HG03442 (cell line): ENCODE data around the gene SH3PXD2A.

ENCODE experiments used
- ATAC-seq: cut with Tn5 transposase; IDR thresholded peaks from one replicate; pipeline ENCODE4 v1.9.1; 2021; ENCODE audit warnings: mild to moderate bottlenecking, moderate library complexity; ENCODE audit not compliant: unreplicated experiment

The SH3PXD2A gene

GRCh38 chr10:103692952-103693811 lies 162.2 kb downstream of the SH3PXD2A start:
- no peak for ATAC-seq

- ATAC-seq: peak; percentile 54
Observed at GRCh38 chr10:103692436-103692951, 162.9 kb downstream of the SH3PXD2A start.

DNA sequence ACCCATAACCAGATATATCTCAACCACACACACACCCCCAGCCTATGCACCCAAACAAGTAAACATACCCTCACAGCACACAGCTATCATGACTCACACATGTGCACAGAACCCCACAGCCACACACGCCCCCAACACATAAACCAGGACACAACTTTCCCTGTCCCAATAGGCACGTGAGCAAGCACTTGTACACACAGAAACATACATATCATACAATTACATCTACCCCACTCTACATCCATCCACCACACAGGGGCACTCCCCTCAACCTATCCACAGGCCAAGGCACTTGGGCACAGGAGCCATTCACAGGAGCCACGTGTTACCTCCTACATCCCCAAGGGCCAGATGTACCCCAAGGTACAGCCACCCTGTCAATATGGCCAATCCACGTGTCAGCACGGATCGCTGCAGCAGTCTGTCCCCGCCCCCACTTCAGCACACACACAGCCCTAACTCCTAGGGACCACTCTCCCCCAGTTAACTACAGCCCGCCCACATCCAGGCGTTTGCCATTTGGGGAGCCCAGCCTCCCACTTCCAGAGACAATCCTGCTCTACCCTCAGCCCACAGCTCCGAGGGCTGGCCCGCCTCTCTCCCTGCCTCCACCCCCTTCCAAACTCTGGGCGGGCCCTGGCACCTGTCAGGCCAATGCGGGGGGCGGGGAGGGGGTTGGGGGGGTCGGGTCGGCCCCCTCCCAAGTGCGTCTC lies 163.5 kb downstream of the SH3PXD2A start:
- ATAC-seq: peak; percentile 29

DNA sequence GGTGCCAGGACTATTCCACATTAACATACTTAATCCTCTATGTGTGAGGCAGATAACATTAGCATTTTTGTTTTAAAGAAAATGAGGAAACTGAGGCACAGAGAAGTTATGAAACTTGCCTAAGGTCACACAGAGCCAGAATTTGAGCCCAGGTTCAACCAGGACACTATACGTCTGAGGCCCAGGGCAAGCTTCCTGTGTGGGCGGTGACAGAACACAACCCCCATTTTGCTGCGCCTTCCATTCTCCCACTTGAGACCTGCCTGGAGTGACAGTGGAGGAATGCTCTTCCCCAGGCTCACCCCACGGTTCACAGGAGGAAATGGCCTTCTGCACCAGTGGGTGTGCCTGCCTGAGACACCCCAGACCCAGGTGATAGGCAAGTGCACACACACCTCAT lies 164.1 kb downstream of the SH3PXD2A start:
- ATAC-seq: no peak

DNA sequence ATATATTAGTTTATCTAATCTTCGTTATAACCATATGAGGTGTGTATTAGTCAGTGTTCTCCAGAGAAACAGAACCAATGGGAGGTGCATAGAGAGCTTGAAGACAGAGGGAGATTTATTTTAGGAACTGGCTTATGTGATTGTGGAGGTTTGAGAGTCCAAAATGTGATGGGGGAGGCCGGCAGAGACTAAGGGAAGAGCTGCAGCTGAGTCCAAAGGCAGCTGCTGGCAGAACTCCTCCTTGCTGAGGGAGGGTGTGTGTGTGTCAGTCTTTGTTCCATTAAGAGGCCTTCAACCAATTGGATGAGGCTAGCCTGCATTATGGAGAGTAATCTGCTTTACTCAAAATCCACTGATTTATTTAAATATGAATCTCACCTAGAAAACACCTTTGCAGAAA lies 165.1 kb downstream of the SH3PXD2A start:
- ATAC-seq: no peak

GRCh38 chr10:103688491-103688890 lies 166.9 kb downstream of the SH3PXD2A start:
- ATAC-seq: no peak

DNA sequence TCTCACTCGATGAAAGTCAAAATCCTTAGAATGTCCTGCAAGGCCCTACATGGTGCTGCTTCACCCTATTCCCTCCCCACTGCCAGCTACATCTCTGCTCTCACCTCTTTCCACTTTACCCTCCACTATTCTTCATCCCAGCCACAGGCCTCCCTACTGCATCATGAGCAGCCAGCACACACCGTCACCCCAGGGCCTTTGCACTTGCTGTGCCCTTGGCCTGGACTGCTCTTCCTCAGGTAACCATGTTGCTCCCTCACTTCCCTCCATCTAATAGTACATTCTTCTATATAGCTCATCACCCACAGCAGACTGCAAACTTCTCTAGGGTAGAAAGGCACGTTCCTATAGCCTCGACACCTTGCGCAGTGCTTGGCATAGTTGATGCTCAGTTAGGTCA lies 167.7 kb downstream of the SH3PXD2A start:
- no peak for ATAC-seq

- ATAC-seq: no peak
Observed at GRCh38 chr10:103687172-103687571, 168.2 kb downstream of the SH3PXD2A start.

DNA sequence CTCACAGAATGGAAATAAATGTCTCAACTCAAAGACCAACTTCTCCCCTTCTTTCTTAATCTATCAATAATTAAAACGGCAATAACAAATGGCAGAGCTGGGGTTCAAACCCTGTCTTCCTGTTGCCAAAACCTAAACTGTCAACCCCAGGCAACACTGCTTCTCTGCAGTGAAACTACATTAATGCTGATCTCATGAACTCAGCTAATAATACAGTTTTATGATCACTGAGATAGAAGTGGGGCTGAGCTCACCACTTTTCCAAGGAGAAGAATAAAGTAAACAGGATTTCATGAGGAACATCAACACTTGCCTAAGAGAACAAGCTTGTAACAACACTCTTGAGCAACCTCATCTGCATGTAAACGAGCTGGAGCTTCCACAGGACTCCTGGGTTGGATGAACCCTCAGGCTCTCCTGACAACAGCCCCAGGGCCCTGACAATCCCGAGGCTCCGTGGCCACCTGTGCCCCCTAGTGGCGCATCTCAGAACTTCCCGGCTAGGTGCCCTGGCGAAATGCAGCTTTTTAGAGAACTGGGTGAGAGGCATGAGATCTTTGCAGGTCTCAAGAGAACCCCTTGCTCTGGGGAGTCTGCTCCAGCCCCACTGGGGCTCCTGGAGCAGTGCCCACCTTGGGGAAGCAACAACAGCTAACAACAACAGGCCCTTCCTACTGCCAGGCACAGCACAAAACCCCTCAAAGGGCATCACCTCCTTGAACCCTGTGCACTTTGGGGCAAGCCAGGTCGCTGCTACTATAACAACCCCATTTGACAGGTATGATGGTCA lies 169.3 kb downstream of the SH3PXD2A start:
- ATAC-seq: peak; percentile 78

DNA sequence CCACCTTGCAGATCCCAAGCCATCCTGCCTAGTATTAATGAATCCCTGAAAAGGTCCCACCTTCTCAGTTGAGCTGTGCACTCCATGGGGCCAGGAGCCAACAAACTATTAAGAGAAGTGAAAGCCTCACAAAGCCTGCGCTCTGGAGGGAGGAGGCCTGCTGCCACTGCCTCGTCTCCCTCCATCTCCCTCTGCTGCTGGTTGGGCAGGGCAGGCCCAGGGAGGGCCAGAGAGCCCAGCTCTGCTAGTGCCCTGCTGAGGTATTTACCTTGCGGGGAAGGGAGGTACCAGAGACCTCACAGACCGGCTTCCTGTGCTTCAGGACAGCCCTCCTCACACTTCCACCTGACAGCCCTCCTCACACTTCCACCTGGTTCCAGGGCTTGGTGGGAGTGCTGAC lies 171.5 kb downstream of the SH3PXD2A start:
- no peak for ATAC-seq

DNA sequence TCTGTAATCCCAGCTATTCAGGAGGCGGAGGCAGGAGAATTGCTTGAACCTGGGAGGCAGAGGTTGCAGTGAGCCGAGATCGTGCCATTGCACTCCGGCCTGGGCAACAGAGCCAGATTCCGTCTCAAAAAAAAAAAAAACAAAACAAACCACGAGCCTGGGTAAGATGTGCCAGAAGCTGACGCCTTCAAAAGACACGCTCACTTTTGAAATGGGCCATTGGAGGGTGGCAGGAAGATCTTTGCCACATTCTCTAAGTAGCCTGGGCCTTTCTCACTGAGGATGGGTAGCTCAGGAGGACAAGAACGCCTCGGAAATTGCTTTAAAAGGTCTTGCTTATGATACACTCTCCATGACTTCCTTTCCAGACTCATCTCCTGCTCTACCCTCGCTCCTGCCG lies 172.7 kb downstream of the SH3PXD2A start:
- no peak for ATAC-seq

- no peak for ATAC-seq
Observed at GRCh38 chr10:103681617-103682399, 173.6 kb downstream of the SH3PXD2A start.

- no peak for ATAC-seq
Observed at GRCh38 chr10:103680869-103681236, 174.5 kb downstream of the SH3PXD2A start.

GRCh38 chr10:103679096-103679790 lies 176.1 kb downstream of the SH3PXD2A start:
- ATAC-seq: peak; percentile 69

DNA sequence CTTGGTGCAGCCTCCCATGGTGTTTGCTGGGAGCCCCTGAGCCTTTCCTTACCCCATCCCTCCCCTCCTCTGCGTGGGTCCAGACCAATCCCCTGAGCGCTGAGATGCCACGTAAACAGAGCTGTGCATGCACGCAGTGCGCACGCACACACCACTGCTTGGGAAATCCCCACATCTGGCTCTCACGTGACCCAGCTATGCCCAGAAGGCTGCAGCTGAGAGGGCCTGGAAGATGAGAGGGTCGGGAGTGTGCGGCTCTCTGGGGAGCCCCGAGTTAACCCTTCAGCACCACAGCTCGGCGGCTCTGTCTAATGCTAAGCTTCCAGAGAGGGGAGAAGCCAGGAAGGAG lies 177.2 kb downstream of the SH3PXD2A start:
- ATAC-seq: peak; percentile 81

DNA sequence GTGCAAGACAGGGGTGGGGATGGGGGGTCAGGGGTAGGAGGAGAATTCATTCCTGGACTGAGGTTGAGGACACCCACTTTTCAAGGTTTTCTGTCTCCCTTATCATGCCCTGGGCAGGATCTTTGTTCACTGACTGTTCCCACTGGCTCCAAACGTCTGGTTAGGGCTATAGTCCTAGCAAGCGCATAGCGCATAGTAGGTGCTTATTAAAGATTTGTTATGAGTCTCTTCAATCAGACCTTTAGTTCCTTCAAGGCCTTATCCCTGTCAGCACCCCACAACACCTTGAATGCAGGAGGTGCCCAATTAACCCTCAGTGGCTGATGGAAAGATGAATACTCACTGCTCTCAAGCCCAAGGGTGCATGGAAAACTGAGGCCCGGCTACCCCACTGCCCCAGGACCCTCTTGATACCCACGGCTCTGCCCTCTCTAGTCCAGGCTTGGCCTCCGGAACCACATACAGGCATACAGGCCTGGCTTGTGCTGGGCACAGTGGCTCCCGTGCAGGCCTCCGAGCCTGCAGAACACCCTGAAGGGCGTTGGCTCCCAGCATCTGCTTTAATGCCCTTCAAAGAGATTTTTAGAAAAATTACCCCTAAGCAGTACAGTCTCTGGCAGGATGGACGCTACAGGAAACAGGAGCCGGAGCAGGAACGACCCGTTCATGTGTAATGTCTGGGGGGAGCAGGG lies 177.7 kb downstream of the SH3PXD2A start:
- no peak for ATAC-seq

GRCh38 chr10:103676851-103677417 lies 178.4 kb downstream of the SH3PXD2A start:
- ATAC-seq: no peak

- ATAC-seq: no peak
Observed at GRCh38 chr10:103676058-103676785, 179.2 kb downstream of the SH3PXD2A start.
